WTC11 (cell line): ENCODE measurements around the gene ADCYAP1R1. TPM values are rescaled to one million over a fixed set of nuclear protein-coding genes. Genes with fewer than 3 reads are reported as not detected.
A peak's percentile ranks its signal among the peaks of the same experiment; 100 is the strongest.

ENCODE experiments used
- ATF3 ChIP-seq: sonication (generic); formaldehyde crosslinking; conservative IDR thresholded peaks from 2 replicates; pipeline ENCODE4 v1.8.1; 2022; ENCODE audit warnings: mild to moderate bottlenecking, missing genetic modification reagents
- E2F5 ChIP-seq: sonication (generic); formaldehyde crosslinking; IDR thresholded peaks from 2 replicates; pipeline ENCODE4 v1.8.1; 2022; ENCODE audit warnings: mild to moderate bottlenecking, moderate library complexity, missing genetic modification reagents
- ELF4 ChIP-seq: sonication (generic); formaldehyde crosslinking; IDR thresholded peaks from 2 replicates; pipeline ENCODE4 v1.8.1; 2022; ENCODE audit warnings: low read depth, mild to moderate bottlenecking, moderate library complexity, missing genetic modification reagents
- FOXP4 ChIP-seq: sonication (generic); formaldehyde crosslinking; IDR thresholded peaks from 2 replicates; pipeline ENCODE4 v1.8.0; 2022; ENCODE audit warnings: mild to moderate bottlenecking, missing genetic modification reagents
- GABPB1 ChIP-seq: sonication (generic); formaldehyde crosslinking; IDR thresholded peaks from 2 replicates; pipeline ENCODE4 v1.8.1; 2023; ENCODE audit warnings: mild to moderate bottlenecking, missing genetic modification reagents
- GTF2I ChIP-seq: fragments of 250-450 bp; sonication (Bioruptor Pico); conservative IDR thresholded peaks from 2 replicates; pipeline ENCODE4 v1.4.0; 2021; ENCODE audit warnings: mild to moderate bottlenecking
- IRF2 ChIP-seq: sonication (generic); formaldehyde crosslinking; IDR thresholded peaks from 2 replicates; pipeline ENCODE4 v1.8.0; 2022; ENCODE audit warnings: low read depth, missing genetic modification reagents, borderline replicate concordance
- JAZF1 ChIP-seq: fragments of 250-450 bp; sonication (Bioruptor Pico); IDR thresholded peaks from 2 replicates; pipeline ENCODE4 v1.9.0; 2021; ENCODE audit warnings: moderate library complexity, mild to moderate bottlenecking, inconsistent platforms
- MXD4 ChIP-seq: fragments of 250-450 bp; sonication (Bioruptor Pico); IDR thresholded peaks from 2 replicates; pipeline ENCODE4 v1.8.0; 2021; ENCODE audit warnings: mild to moderate bottlenecking, moderate library complexity, borderline replicate concordance
- NFYB ChIP-seq: sonication (generic); formaldehyde crosslinking; conservative IDR thresholded peaks from 2 replicates; pipeline ENCODE4 v1.8.0; 2022; ENCODE audit warnings: low read depth, missing genetic modification reagents
- SMAD3 ChIP-seq: sonication (generic); formaldehyde crosslinking; IDR thresholded peaks from 2 replicates; pipeline ENCODE4 v1.8.0; 2022; ENCODE audit warnings: missing genetic modification reagents, mild to moderate bottlenecking, borderline replicate concordance
- SOX15 ChIP-seq: fragments of 250-450 bp; sonication (Bioruptor Pico); IDR thresholded peaks from 2 replicates; pipeline ENCODE4 v1.9.0; 2021; ENCODE audit warnings: mild to moderate bottlenecking
- SP1 ChIP-seq: sonication (generic); formaldehyde crosslinking; conservative IDR thresholded peaks from 2 replicates; pipeline ENCODE4 v1.8.1; 2022; ENCODE audit warnings: missing genetic modification reagents
- TCF7 ChIP-seq: sonication (generic); formaldehyde crosslinking; IDR thresholded peaks from 2 replicates; pipeline ENCODE4 v1.8.0; 2022; ENCODE audit warnings: mild to moderate bottlenecking, low read depth, missing genetic modification reagents, moderate library complexity
- TEAD1 ChIP-seq: sonication (generic); formaldehyde crosslinking; IDR thresholded peaks from 2 replicates; pipeline ENCODE4 v1.8.0; 2022; ENCODE audit warnings: mild to moderate bottlenecking, missing genetic modification reagents
- TEAD4 ChIP-seq: sonication (generic); formaldehyde crosslinking; IDR thresholded peaks from 2 replicates; pipeline ENCODE4 v1.8.0; 2022; ENCODE audit warnings: mild to moderate bottlenecking, missing genetic modification reagents
- ZNF232 ChIP-seq: sonication (generic); formaldehyde crosslinking; IDR thresholded peaks from 2 replicates; pipeline ENCODE4 v1.8.0; 2022; ENCODE audit warnings: mild to moderate bottlenecking, missing genetic modification reagents
- ZNF396 ChIP-seq: fragments of 250-450 bp; sonication (Bioruptor Pico); IDR thresholded peaks from 2 replicates; pipeline ENCODE4 v1.8.0; 2021; ENCODE audit warnings: mild to moderate bottlenecking, moderate library complexity, borderline replicate concordance
- ZNF671 ChIP-seq: fragments of 250-450 bp; sonication (Bioruptor Pico); IDR thresholded peaks from 2 replicates; pipeline ENCODE4 v1.8.0; 2021; ENCODE audit warnings: mild to moderate bottlenecking
- total RNA-seq: library from RNA; stranded (reverse); gene quantifications from 3 replicates; pipeline ENCODE4 v1.2.3, GENCODE V29; 2021
- TF ChIP-seq, protein P1 (sequence below): sonication (generic); formaldehyde crosslinking; conservative IDR thresholded peaks from 2 replicates; pipeline ENCODE4 v1.8.1; 2023; ENCODE audit warnings: mild to moderate bottlenecking, low read depth, missing genetic modification reagents, moderate library complexity
- TF ChIP-seq, protein P2 (sequence below): fragments of 250-450 bp; sonication (Bioruptor Pico); IDR thresholded peaks from 2 replicates; pipeline ENCODE4 v1.9.0; 2021; ENCODE audit warnings: mild to moderate bottlenecking
- TF ChIP-seq, protein P3 (sequence below): sonication (generic); formaldehyde crosslinking; IDR thresholded peaks from 2 replicates; pipeline ENCODE4 v1.8.0; 2022; ENCODE audit warnings: missing genetic modification reagents
- TF ChIP-seq, protein P4 (sequence below): sonication (generic); formaldehyde crosslinking; IDR thresholded peaks from 2 replicates; pipeline ENCODE4 v1.8.0; 2022; ENCODE audit warnings: mild to moderate bottlenecking, missing genetic modification reagents
- TF ChIP-seq, protein P5 (sequence below): sonication (generic); formaldehyde crosslinking; IDR thresholded peaks from 2 replicates; pipeline ENCODE4 v1.8.1; 2022; ENCODE audit warnings: mild to moderate bottlenecking, missing genetic modification reagents, moderate library complexity, borderline replicate concordance

ADCYAP1R1 gene
- total RNA-seq, 1 experiment from 2014 or later, result 9.9 TPM

DNA sequence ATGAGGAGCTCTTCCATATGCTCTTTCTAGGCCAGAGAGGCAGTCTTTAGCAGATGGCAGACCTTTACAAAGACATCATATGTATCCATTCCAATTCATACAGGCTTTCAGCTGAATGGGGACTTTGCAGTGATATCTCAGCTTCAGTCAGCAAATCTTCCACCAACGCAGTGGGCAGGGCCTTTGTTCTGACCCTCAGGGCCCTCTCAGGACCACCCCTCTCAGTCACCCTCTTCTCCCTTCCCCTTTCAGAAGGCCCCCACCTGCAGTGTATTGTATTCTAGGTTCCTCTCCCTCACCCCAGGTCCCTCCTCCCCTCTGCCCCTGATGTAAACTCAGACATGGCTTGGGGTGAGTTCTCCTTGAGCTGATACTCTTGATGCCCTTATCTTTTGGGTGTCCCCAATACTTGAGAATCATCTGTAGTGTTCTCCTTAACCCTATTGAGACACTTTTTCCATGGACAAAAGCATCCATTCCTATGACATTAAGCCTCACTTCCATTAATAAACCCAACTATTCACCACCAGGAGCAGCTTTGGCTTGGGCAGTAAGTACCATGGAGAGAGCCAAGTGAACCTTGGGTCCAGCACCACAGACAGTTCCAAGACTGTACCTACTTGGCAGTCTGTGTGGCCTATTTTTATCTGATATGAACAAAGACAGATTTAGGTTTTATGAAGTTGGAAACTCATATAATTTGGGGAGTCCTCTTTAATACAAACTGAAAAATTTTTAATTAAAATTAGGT is 62.7 kb downstream of the ADCYAP1R1 start (continued):
- peak; percentile 95; the same call in 1 of the 2 replicates for TF ChIP-seq SMAD3 (CRISPR knock-in tag)
- TF ChIP-seq, protein P1, sequence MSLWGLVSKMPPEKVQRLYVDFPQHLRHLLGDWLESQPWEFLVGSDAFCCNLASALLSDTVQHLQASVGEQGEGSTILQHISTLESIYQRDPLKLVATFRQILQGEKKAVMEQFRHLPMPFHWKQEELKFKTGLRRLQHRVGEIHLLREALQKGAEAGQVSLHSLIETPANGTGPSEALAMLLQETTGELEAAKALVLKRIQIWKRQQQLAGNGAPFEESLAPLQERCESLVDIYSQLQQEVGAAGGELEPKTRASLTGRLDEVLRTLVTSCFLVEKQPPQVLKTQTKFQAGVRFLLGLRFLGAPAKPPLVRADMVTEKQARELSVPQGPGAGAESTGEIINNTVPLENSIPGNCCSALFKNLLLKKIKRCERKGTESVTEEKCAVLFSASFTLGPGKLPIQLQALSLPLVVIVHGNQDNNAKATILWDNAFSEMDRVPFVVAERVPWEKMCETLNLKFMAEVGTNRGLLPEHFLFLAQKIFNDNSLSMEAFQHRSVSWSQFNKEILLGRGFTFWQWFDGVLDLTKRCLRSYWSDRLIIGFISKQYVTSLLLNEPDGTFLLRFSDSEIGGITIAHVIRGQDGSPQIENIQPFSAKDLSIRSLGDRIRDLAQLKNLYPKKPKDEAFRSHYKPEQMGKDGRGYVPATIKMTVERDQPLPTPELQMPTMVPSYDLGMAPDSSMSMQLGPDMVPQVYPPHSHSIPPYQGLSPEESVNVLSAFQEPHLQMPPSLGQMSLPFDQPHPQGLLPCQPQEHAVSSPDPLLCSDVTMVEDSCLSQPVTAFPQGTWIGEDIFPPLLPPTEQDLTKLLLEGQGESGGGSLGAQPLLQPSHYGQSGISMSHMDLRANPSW (CRISPR knock-in tag), result no peak
- TF ChIP-seq TEAD4 (CRISPR knock-in tag), result peak; percentile 98
- no peak for TF ChIP-seq E2F5 (CRISPR knock-in tag)
- no peak for TF ChIP-seq SOX15 (CRISPR knock-in tag)
- peak; percentile 96 for TF ChIP-seq ZNF232 (CRISPR knock-in tag)
- TF ChIP-seq ZNF396 (CRISPR knock-in tag), result peak; percentile 63; the same call in 1 of the 2 replicates
- TF ChIP-seq IRF2 (CRISPR knock-in tag), result peak; percentile 79; the same call in 1 of the 2 replicates
- TF ChIP-seq GTF2I (CRISPR knock-in tag), result no peak
- TF ChIP-seq, protein P2, sequence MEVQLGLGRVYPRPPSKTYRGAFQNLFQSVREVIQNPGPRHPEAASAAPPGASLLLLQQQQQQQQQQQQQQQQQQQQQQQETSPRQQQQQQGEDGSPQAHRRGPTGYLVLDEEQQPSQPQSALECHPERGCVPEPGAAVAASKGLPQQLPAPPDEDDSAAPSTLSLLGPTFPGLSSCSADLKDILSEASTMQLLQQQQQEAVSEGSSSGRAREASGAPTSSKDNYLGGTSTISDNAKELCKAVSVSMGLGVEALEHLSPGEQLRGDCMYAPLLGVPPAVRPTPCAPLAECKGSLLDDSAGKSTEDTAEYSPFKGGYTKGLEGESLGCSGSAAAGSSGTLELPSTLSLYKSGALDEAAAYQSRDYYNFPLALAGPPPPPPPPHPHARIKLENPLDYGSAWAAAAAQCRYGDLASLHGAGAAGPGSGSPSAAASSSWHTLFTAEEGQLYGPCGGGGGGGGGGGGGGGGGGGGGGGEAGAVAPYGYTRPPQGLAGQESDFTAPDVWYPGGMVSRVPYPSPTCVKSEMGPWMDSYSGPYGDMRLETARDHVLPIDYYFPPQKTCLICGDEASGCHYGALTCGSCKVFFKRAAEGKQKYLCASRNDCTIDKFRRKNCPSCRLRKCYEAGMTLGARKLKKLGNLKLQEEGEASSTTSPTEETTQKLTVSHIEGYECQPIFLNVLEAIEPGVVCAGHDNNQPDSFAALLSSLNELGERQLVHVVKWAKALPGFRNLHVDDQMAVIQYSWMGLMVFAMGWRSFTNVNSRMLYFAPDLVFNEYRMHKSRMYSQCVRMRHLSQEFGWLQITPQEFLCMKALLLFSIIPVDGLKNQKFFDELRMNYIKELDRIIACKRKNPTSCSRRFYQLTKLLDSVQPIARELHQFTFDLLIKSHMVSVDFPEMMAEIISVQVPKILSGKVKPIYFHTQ (CRISPR knock-in tag), result no peak
- TF ChIP-seq ELF4 (CRISPR knock-in tag), result no peak
- TF ChIP-seq, protein P3, sequence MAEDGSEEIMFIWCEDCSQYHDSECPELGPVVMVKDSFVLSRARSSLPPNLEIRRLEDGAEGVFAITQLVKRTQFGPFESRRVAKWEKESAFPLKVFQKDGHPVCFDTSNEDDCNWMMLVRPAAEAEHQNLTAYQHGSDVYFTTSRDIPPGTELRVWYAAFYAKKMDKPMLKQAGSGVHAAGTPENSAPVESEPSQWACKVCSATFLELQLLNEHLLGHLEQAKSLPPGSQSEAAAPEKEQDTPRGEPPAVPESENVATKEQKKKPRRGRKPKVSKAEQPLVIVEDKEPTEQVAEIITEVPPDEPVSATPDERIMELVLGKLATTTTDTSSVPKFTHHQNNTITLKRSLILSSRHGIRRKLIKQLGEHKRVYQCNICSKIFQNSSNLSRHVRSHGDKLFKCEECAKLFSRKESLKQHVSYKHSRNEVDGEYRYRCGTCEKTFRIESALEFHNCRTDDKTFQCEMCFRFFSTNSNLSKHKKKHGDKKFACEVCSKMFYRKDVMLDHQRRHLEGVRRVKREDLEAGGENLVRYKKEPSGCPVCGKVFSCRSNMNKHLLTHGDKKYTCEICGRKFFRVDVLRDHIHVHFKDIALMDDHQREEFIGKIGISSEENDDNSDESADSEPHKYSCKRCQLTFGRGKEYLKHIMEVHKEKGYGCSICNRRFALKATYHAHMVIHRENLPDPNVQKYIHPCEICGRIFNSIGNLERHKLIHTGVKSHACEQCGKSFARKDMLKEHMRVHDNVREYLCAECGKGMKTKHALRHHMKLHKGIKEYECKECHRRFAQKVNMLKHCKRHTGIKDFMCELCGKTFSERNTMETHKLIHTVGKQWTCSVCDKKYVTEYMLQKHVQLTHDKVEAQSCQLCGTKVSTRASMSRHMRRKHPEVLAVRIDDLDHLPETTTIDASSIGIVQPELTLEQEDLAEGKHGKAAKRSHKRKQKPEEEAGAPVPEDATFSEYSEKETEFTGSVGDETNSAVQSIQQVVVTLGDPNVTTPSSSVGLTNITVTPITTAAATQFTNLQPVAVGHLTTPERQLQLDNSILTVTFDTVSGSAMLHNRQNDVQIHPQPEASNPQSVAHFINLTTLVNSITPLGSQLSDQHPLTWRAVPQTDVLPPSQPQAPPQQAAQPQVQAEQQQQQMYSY (CRISPR knock-in tag), result peak; percentile 49; the same call in 1 of the 2 replicates
- peak; percentile 99 for TF ChIP-seq FOXP4 (CRISPR knock-in tag)
- TF ChIP-seq GABPB1 (CRISPR knock-in tag), result no peak
- peak; percentile 91; the same call in 1 of the 2 replicates for TF ChIP-seq TCF7
- TF ChIP-seq, protein P4, sequence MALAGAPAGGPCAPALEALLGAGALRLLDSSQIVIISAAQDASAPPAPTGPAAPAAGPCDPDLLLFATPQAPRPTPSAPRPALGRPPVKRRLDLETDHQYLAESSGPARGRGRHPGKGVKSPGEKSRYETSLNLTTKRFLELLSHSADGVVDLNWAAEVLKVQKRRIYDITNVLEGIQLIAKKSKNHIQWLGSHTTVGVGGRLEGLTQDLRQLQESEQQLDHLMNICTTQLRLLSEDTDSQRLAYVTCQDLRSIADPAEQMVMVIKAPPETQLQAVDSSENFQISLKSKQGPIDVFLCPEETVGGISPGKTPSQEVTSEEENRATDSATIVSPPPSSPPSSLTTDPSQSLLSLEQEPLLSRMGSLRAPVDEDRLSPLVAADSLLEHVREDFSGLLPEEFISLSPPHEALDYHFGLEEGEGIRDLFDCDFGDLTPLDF, result peak; percentile 93
- TF ChIP-seq, protein P5, sequence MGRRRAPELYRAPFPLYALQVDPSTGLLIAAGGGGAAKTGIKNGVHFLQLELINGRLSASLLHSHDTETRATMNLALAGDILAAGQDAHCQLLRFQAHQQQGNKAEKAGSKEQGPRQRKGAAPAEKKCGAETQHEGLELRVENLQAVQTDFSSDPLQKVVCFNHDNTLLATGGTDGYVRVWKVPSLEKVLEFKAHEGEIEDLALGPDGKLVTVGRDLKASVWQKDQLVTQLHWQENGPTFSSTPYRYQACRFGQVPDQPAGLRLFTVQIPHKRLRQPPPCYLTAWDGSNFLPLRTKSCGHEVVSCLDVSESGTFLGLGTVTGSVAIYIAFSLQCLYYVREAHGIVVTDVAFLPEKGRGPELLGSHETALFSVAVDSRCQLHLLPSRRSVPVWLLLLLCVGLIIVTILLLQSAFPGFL, result peak; percentile 88; the same call in 1 of the 2 replicates
- no peak for TF ChIP-seq JAZF1 (CRISPR knock-in tag)
- no peak for TF ChIP-seq ZNF671 (CRISPR knock-in tag)
- no peak; the same call in 1 of the 2 replicates for TF ChIP-seq ATF3
- TF ChIP-seq SP1 (CRISPR knock-in tag), result peak; percentile 46; the same call in 1 of the 2 replicates
- TF ChIP-seq MXD4 (CRISPR knock-in tag), result no peak
- TF ChIP-seq TEAD1 (CRISPR knock-in tag), result peak; percentile 95
- peak; percentile 48 for TF ChIP-seq NFYB (CRISPR knock-in tag)
